HTR-8/SVneo (cell line): ENCODE measurements around the gene CYFIP2.
"Not testable (repeated sequence)": the region's sequence is repeated elsewhere in the genome, so short reads cannot be mapped to it uniquely, and the experiment has no call there.

Experiments used
- DNase-seq: peaks from one replicate; pipeline ENCODE4 v3.0.0; 2011; ENCODE audit warnings: low spot score, mixed read lengths; ENCODE audit not compliant: insufficient read length
- FAIRE-seq: peaks from 2 replicates; lab custom pipeline; 2011; peaks lifted over from hg19 to GRCh38; lab: Jason Lieb, UNC

Gene CYFIP2

DNA sequence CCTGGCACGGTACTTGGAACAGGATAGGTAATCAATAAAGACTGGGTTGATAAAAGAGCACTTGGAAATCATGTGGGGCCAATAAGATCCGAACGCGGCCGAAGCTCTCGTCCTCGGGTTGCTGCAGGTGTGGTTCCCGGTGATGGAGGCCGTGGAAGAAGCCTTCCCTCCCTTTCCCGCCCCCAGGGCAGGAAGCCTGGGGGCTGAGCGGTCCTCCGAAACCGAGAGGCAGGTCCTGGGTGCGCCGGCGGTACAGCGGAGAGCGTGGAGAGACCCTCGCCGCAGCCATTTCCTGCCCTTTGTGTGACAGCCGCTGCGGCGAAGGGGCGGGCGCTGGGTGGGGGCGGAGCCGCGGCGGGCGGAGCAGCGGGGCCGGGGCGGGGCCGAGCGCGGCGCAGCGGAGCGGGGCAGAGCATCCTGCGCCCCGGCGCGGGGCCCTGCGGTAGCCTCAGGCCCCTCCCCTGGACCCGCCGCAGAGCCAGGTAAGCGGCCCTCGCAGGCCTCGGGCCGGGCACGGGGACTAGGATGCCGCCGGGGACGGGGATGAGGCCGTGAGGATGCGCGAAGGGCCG, at the start of gene CYFIP2:
Gene CYFIP2 (plus strand): TSS at position 410 of the 572 bp plus-strand sequence. CDS start 19,239 bp downstream, outside the sequence.
- DNase-seq, result peak; percentile 60
- no peak for FAIRE-seq

DNA sequence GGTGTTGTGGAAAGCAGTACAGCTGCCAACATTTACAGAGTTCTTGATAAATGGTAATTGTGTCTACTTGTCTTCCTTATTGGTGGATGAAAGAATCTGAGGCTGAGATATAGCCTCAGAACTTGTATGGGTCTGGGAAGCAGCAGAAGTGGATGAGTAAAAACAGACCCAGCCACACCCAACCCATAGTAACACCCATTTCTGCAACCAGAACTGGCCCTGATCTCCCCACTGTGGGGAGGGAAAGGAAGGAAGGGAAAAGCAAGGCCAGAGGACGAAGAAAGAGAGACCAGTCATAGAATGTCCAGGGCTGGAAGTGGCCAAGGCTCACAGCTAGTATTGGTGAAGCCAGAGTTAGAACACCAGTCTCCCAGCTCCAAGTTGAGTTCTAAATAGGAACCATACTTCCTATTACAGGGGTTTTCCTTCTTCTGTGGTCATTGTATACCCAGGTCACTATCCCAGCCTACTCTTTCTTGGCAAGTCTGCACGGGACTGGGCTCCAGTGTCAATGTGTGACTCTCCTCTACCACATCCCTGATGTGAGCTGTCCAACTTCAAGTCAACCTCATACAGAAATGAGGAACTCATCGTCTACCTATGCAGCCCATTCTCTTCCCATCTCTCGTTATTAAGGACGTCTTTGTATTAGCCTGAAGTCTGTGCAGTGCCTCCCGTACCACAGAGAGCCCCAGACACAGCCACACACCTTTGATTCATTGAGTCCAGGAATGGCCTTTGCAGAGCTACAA, 49.4 kb upstream of the CYFIP2 start:
- FAIRE-seq (no peak), DNase-seq (no peak)

DNA sequence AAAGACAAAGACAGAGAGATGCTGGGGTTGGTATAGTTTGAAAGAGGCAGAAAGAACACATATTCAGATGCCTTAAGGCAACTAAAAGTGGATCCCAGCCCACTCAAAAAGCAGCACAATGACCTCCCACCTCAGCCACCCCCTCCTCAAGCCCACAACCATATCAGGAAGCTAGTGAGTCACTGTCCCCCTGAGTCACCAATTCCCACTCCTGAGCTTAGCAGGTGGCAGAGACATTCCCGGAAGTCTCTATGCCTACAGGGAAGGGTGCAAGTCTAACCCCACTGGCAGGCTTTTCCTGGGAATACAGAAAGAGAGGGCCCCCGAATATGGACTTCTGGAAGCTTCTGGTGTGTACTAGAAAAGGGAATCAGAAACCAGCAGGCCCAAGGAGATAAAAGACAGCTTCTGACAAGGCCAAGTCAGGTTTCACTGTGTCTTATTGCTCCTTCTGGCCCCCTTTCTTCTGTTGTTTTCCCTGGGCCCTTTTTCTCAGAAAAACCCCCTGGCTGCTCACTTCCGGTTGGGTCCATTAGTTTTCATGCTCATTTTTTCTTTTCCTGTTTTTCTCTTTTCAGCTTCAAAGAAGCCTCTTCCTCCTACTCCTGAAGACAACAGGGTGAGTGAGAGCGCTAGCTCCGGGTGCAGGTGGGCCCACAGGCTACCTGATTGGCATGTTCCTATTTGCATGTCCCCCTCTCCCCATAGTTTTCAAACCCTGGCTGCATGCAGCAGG, 48.5 kb upstream of the CYFIP2 start:
- FAIRE-seq (no peak), DNase-seq (no peak)

GRCh38 chr5:157219491-157220271, 46.2 kb upstream of the CYFIP2 start:
- FAIRE-seq (no peak), DNase-seq (no peak)

DNA sequence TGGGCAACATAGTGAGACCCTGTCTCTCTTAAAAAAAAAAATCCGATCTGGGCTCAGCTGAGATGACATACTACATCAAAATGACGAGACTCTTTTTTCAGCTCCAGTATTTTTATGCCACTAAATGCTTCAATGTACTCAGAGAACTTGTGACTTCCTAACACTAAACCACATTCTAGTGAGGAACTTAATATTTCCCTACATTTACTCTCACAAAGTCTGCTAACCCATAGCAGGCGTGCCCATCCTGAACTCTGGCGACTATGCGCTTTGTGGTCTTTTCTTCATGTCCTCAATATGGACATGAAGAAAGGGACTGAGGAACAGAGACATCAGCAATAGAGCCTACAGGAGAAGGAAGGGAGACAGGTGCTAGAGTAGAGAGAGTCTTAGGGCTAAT, 44.0 kb upstream of the CYFIP2 start:
- FAIRE-seq, result no peak
- no peak for DNase-seq

GRCh38 chr5:157222506-157223230, 43.3 kb upstream of the CYFIP2 start:
- DNase-seq, result peak; percentile 28
- FAIRE-seq, result peak; percentile 31

GRCh38 chr5:157225469-157226422, 40.2 kb upstream of the CYFIP2 start:
- DNase-seq, result no peak
- no peak for FAIRE-seq

- DNase-seq (no peak), FAIRE-seq (no peak)
Measured at GRCh38 chr5:157230610-157231009, 35.3 kb upstream of the CYFIP2 start.

GRCh38 chr5:157232706-157233105, 33.2 kb upstream of the CYFIP2 start:
- FAIRE-seq (no peak), DNase-seq (no peak)

- DNase-seq (no peak), FAIRE-seq (no peak)
Measured at GRCh38 chr5:157233515-157233914, 32.4 kb upstream of the CYFIP2 start.

DNA sequence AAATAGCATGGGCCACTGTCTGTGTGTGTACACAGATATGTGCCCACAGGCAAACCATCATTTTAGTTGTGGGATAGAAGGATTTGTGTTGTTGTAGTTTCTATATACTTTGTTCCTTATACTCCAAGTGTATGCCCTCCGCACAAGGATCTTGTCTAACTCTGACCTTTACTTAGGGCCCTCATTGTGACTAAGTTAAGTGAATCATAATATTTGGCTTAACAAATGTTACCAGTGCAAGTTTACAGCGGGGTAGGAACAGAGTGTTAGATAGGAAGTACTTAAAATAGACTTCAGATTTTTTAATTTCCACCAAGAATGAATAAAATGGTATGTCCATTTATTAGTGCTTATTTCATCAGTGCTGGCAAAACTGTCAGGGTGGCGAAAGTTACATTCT, 29.5 kb upstream of the CYFIP2 start:
- FAIRE-seq (no peak), DNase-seq (no peak)

DNA sequence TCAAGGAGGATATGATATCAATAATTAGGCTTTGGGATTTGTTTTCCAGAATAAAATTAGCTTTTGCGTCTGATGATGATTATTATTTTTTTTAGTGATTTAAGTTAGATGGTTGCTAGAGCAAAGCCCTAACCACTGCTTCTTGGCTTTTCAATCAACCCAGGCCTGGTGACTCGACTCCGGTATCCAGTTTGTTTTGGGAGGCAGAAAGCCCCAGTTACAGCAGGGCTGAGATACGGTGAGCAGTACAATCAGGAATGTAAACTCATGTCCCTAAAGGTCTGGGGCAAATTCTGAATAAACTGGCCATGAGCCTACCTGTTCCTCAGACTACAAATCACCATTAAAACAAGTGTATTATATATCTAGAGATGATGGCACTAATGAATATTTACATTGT, 24.4 kb upstream of the CYFIP2 start:
- FAIRE-seq (no peak), DNase-seq (no peak)

- not testable (repeated sequence) for FAIRE-seq
Measured at GRCh38 chr5:157244704-157245103, 21.2 kb upstream of the CYFIP2 start.

DNA sequence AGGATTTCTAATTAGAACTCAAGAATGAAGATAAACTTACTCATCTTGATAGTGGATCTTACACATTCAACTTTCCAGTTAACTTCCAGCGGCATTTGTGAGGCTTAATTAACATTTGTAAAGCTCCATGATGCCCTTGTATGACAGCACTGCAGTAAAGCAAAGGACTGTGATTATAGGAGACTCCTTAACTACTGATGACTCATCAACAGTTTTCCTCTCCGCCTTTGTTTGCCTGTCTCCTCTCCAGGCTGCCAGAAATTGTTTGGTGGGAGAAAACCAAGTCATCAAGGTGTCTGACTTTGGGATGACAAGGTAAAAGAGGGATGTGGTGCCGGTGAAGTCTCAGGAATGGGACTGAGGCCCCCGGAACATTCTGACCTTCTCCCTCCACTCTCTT, 20.4 kb upstream of the CYFIP2 start:
- DNase-seq, result no peak
- FAIRE-seq, result no peak

More at GRCh38 chr5:157244704-157245103, 21.2 kb upstream of the CYFIP2 start:
- DNase-seq, result not testable (repeated sequence)

- FAIRE-seq (no peak), DNase-seq (no peak)
Measured at GRCh38 chr5:157245886-157246285, 20.0 kb upstream of the CYFIP2 start.

- no peak for FAIRE-seq
- no peak for DNase-seq
Measured at GRCh38 chr5:157247267-157247666, 18.7 kb upstream of the CYFIP2 start.

GRCh38 chr5:157248821-157249470, 17.0 kb upstream of the CYFIP2 start:
- FAIRE-seq (no peak), DNase-seq (no peak)
